Measurements from ENCODE around the gene VPS13D.
"Not testable (repeated sequence)": the region's sequence is repeated elsewhere in the genome, so short reads cannot be mapped to it uniquely, and the experiment has no call there.

Gene VPS13D

DNA sequence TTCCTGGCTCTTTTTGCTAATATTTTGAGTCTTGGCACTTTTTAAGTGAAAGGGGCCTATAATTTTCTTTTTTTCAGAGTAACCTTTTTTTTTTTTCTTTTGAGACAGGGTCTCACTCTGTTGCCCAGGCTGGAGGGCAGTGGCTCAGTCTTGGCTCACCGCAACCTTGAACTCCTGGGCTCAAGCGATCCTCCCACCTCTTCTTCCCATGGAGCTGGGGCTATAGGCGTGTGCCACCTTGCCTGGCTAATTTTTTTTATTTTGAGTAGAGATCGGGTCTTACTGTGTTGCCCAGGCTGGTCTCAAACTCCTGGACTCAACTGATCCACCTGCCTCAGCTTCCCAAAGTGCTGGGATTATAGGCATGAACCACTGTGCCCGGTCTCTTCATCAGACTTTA lies 285.4 kb downstream of the VPS13D start:
- DNase-seq (ENCODE audit: low spot score), result no peak

GRCh38 chr1:12516741-12517140 lies 286.9 kb downstream of the VPS13D start:
- no peak for DNase-seq (ENCODE audit: low spot score)

- DNase-seq (ENCODE audit: low spot score), result no peak
Measured at GRCh38 chr1:12518931-12519692, 289.3 kb downstream of the VPS13D start.

DNA sequence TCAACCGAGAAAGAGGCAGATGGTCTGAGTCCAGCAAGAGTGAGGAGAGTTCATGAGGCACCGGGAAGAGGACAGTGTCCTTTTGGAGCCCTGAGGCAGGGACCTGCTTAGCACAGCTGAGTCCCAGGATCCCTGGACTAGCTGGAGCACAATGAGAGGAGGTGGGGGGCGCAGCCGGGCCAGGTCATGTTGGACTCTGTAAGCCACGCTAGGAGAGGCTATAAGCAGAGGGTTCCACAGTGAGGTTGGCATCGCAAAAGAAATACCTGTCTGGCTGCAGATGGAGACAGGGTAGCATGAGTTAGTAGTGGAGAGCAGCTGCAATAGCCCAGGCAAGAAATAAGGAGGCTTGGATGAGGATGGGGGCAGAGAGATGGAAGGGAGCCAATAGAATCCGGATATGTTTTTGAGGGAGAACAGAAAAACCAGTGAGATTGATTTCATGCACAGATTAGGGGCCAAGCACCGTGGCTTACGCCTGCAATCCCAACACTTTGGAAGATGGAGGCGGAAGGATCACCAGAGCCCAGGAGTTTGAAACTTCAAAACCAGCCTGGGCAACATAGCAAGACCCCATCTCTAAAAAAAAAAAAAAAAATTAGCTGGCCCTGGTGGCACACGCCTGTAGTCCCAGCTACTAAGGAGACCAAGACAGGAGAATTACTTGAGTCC lies 290.0 kb downstream of the VPS13D start:
- DNase-seq (ENCODE audit: low spot score), result no peak

DNA sequence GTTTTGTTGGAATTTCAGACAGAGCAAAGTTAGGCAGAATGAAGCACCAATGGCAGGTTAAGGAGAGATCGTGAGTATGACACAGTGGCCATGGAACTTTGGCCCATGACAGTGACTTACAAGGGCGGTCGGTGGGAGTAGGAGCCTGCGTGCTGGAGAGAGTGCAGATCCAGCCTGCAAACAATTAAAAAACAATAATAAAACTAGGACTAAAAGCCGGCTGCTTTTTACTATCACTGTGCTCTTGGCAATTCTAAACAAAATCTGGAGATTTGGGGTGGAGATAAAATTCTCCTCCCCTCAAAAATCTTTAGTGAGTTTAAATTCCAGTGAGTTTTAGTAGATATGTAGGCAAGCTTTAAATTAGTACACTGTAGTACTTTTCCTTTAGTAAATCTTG lies 291.3 kb downstream of the VPS13D start:
- no peak for DNase-seq (ENCODE audit: low spot score)

DNA sequence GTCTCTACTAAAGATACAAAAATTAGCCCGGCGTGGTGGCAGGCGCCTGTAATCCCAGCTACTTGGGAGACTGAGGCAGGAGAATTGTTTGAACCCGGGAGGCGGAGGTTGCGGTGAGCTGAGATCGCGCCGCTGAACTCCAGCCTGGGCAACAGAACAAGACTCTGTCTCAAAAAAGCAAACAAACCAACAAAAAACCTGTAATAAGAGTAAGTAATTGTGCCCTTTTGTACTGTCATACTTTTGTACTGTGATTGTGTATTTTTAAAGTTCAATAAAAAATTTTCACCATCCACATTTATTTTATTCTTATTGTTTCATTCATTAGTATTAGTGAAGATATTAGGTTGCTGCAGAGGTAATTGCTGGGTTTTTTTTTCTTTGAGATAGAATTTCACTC lies 292.9 kb downstream of the VPS13D start:
- DNase-seq (ENCODE audit: low spot score), result not testable (repeated sequence)

- DNase-seq (ENCODE audit: low spot score), result no peak
Measured at GRCh38 chr1:12524266-12524665, 294.4 kb downstream of the VPS13D start.

GRCh38 chr1:12525311-12526181 lies 295.7 kb downstream of the VPS13D start:
- DNase-seq (ENCODE audit: low spot score), result no peak

- DNase-seq (ENCODE audit: low spot score), result no peak
Measured at GRCh38 chr1:12527564-12527963, 297.7 kb downstream of the VPS13D start.

DNA sequence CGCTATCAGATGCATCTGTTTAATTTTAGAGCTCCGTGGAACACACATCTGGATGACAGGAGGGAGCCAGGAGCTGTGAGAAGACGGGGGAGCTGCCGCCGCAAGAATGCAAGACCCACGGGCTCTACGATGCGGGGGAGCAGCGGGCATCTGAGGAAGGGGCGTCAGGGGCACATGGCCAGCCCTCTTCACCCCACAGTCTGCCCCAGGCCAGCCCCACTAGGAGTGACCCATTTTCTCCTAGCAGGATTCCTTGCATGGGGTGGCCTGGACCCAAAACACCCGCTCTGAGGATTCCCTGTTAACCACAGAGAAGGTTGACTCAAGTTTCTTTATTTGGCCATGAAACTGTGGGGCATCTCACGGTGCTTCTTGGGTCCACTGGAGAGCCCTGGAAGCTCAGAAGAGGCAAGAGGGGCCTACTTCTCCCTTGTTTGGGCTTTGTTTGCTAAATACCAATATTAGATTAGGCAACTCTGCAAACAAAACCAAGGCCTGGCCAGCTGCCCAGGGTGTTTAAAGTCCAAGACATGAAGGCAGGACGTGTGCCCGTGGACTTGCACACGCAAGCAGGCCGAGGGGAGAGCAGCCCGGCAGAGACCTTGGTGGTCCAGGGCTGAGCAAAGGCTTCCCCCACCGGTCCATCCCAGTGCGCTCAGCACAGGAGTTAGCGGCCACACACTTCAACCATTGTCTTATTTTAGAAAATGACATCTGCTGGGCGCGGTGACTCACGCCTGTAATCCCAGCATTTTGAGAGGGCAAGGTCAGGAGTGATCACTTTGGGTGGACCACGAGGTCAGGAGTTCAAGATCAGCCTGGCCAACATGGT lies 298.4 kb downstream of the VPS13D start:
- DNase-seq (ENCODE audit: low spot score), result no peak

- DNase-seq (ENCODE audit: low spot score), result no peak
Measured at GRCh38 chr1:12529640-12530174, 299.9 kb downstream of the VPS13D start.

DNA sequence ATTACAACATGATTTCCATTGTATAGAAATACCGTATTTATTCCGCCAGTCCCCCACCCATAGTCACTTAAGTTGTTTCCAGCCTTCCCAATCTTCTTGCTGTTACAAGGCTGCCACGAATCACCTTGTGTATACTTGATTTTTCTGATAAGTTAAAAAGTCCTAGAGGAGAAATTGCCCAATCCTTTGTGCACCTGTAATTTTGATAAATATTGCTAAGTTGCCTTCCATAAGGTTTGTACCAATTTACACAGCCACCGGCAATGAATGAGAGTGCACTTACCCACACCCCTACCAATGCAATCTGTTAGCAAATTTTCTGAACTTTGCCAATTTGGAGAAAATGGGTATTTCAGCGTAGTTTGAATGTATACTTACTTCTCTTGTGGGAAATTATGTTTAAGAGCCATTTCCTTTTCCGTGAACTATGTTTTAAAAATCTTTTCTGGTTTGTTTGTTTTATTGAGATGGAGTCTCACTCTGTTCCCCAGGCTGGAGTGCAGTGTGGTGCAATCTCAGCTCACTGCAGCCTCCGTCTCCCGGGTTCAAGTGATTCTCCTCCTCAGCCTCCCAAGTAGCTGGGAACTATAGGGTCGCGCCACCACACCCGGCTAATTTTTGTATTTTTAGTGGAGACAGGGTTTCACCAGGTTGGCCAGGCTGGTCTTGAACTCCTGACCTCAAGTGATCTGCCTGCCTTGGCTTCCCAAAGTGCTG lies 300.8 kb downstream of the VPS13D start:
- DNase-seq (ENCODE audit: low spot score), result no peak

DNA sequence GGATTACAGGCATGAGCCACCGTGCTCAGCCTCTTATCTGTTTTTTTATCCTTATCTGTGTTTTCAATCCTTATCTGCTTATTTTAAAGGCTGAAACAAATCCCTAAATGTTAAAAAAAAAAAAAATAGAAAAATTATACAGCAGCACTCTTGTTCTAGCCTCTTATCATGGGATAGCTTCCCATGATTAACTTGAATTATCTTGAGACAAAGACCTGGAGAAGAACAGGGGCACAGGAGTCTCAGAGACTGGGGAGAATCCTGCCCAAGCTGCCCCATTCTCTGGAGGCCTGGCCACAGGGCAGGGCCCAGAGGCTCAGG lies 301.3 kb downstream of the VPS13D start:
- no peak for DNase-seq (ENCODE audit: low spot score)

GRCh38 chr1:12532405-12533315 lies 302.8 kb downstream of the VPS13D start:
- DNase-seq (ENCODE audit: low spot score), result no peak

DNA sequence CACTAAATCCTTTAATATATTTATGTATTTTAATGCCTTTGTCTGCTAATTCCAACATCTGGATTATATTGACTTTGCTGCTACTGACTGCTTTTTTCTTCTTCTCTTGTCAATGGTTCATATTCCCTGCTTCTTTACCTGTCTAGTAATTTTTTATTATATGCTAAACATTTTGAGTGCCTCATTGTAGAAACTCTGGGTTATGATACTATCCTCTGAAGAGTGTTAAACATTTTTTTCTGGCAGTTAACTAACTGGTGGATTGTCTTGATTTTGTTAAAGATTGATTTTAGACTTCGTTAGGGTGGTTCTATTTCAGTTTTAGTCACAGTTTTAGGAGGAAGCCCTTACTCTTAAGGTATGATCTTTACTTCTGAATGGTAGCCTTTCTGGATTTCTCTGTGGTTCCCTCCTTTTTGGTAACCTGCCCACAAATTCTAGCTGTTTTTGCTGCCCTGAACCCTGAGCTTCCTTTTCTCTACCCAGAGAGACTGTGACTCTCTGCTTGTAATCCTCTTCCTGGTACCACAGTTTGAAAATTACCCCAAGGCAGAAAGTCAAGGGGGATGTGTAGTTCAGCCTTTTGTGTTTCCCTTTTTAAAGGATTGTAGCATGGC lies 306.3 kb downstream of the VPS13D start:
- no peak for DNase-seq (ENCODE audit: low spot score)

GRCh38 chr1:12537294-12537693 lies 307.5 kb downstream of the VPS13D start:
- no peak for DNase-seq (ENCODE audit: low spot score)

DNA sequence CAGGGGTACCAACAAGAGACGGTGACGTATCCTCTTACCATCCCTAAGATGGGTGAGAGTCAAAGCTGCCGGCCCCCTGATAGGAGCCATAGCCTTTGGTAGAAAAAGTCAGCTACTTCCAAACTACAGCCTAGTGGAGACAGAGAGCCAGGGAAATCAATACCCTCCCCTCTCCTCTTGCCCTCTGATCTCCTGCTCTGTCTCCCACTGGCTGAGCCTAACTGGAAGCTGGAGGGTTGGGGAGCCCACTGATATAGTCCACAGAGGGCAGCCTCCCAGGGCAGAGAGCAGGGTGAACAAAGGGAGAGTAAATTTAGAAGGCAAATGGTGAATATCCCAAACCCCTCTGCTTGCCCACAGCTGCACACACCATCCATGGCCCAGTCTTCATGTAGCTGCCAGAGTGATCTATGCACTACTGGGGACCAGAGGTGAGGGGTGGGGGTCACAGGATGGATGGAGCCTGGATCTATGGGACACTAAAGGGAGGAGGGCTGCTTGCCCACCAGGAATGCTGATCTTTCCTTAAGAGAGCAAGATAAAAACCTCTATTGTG lies 308.2 kb downstream of the VPS13D start:
- DNase-seq (ENCODE audit: low spot score), result no peak

DNA sequence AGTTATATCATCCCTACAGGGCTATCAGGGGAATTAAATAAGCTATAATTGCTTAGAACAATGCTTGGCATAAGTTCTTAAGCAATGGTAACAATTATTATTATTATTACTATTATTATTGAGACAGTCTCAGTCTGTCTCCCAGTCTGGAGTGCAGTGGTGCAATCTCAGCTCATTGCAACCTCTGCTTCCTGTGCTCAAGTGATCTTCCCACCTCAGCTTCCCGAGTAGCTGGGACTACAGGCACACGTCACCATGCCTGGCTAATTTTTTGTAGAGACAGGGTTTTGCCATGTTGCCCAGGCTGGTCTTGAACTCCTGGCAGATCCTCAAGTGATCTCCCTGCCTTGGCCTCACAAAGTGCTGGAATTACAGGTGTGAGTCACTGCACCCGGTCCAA lies 308.7 kb downstream of the VPS13D start:
- DNase-seq (ENCODE audit: low spot score), result not testable (repeated sequence)

- DNase-seq (ENCODE audit: low spot score), result no peak
Measured at GRCh38 chr1:12539320-12539704, 309.5 kb downstream of the VPS13D start.
